Measurements from ENCODE around the gene NOC2L.

DNA sequence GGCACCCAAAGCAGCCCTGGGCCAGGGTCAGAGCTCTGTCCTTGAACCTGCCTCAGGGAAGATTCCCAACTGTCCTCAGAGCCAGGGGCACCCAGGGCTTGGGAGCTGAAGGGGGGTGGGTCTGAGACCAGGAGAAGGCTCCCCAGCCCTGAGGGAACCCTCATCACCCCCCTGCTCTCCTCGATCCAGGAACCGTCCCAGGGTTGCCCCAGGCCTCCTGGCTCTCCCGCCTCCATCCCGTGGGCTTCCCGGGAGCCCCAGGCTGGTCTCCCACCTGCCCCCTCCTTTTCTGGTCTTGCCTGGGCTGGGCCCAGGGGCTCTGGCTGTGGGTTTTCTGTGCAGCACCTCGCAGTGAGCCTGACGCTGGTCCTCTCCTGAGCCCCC lies 42.0 kb downstream of the NOC2L start:
- TF ChIP-seq, protein P1, sequence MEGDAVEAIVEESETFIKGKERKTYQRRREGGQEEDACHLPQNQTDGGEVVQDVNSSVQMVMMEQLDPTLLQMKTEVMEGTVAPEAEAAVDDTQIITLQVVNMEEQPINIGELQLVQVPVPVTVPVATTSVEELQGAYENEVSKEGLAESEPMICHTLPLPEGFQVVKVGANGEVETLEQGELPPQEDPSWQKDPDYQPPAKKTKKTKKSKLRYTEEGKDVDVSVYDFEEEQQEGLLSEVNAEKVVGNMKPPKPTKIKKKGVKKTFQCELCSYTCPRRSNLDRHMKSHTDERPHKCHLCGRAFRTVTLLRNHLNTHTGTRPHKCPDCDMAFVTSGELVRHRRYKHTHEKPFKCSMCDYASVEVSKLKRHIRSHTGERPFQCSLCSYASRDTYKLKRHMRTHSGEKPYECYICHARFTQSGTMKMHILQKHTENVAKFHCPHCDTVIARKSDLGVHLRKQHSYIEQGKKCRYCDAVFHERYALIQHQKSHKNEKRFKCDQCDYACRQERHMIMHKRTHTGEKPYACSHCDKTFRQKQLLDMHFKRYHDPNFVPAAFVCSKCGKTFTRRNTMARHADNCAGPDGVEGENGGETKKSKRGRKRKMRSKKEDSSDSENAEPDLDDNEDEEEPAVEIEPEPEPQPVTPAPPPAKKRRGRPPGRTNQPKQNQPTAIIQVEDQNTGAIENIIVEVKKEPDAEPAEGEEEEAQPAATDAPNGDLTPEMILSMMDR (IDR thresholded peaks at IDR 0.05), result no peak
- no peak for TF ChIP-seq POLR2A (IDR thresholded peaks at IDR 0.05)
